ENCODE data around the gene TOMM40.
A peak's percentile ranks its signal among the peaks of the same experiment; 100 is the strongest.

Gene TOMM40

DNA sequence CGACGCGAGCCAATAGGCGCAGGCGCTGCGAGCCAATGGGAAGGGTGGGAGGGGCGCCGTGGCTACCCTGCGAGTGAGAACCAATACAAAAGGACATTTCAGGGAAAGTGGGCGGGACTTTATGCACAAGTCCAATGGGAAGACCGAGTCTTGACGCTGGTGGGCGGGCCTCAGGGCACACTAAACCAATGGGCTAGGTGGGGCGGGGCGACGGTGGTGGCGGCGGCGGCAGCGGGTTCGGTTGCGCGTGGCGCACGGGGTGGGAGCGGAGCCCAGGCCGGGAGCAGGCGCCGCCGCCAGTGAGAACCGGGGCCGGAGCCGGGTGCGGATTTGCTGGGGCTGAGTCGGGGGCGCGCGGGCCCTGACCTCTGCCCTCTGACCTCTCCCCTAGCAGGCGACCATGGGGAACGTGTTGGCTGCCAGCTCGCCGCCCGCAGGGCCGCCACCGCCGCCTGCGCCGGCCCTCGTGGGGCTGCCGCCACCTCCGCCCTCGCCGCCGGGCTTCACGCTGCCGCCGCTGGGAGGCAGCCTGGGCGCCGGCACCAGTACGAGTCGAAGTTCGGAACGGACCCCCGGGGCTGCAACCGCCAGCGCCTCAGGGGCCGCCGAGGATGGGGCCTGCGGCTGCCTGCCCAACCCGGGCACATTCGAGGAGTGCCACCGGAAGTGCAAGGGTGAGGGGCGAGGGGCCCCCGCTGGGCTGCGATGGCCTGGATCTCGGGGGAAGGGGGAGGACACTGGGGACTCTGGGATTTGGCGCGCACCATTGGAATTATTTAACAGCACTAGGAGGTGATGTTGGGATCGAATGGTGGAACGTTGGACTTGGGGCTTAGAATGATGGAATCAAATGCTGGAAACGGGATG is at the start of gene TOMM40:
TOMM40 (plus strand) TSS at position 239 of the 867 bp plus-strand sequence; CDS start at position 401, 162 bp downstream.
- no peak for TF ChIP-seq ZNF274 (IDR thresholded peaks at IDR 0.05; ENCODE audit: low read depth, low read length)
- H3K4me3 ChIP-seq (ENCODE audit: low read length), result peak within 1 kb of the TSS; percentile 95

DNA sequence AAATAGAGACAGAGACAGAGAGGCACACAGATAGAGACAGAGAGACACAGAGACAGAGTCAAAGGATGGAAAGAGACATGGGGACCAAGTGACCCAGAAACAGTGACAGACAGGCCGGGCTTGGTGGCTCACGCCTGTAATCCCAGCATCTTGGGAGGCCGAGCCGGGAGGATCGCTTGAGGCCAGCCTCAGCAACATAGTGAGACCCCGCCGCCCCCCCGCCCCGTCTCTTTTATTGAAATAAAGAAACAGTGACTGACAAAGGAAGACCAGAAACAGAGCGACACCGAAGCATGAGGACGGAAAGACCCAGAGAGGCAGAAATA is 45.8 kb upstream of the TOMM40 start:
- H3K4me3 ChIP-seq (ENCODE audit: low read length), result peak overlapping the region; percentile 39; the same call in 1 of the 2 replicates
- TF ChIP-seq ZNF274 (IDR thresholded peaks at IDR 0.05; ENCODE audit: low read depth, low read length), result no peak

DNA sequence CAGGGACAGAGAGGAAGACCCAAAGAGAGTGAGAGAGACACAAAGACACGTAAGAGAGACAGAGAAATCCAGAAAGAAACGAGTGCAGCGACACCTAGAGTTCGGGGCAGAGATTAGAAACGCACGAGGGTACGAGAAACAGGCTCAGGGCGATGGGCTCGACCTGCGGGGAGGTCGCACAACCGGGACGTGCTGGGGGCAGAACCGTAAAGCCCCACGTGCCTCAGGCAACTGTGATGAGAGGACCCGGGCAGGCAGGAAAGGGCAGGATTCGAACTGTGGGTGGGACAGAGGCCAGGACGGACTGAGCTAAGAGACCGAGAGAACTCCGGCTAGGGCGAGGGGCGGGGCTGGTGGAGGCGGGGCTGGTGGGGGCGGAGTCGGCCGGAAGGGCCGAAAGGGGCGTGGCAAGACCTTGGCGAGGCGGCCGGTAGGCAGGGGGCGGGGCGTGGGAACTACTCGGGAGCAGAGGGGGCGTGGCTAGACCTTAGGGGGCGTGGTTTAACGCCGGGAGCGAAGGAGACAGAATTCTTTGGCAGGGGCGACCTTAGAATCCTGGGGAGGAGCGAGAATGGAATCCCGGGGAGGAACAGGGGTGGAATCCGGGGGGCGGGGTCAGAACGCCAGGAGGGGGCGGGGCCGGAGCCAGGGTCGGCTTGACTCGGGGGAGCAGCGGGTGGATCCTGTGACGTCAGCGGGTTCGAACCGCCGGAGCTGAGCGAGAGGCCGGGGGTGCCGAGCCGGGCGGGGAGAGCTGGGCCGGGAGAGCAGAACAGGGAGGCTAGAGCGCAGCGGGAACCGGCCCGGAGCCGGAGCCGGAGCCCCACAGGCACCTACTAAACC is 45.2 kb upstream of the TOMM40 start, which contains the start of gene NECTIN2:
NECTIN2 (plus strand) TSS at position 686 of the 843 bp plus-strand sequence. CDS start 229 bp downstream, outside the sequence.
- no peak for TF ChIP-seq ZNF274 (IDR thresholded peaks at IDR 0.05; ENCODE audit: low read depth, low read length)
- H3K4me3 ChIP-seq (ENCODE audit: low read length), result peak within 1 kb of the TSS; percentile 39

DNA sequence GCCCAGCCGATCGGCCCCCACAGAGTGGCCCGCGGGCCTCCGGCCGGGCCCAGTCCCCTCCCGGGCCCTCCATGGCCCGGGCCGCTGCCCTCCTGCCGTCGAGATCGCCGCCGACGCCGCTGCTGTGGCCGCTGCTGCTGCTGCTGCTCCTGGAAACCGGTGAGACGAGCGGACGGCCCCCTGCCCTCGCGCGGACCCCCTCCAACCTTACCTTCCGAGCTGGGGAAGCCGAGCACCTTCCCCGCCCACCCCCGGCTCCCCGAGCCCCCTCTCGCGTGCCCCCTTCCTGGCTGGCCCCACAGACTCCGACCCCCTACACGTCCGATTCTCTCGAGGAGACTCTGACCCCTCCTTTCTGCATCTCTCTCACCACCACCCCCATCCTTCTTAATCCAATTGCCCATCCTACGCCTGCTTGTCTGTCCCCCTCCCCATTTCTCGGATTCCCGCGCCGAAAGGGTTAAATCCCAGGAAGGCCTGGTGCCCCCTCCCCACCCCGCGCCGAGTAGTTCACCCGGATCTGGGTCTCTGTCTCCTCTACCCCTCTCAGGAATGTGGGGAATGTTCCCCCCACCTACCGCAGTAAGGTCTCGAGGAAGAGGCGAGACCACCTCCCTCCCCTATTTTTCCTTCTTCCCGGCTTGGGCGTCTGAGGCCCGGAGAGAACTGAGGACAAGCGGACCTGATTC is 44.5 kb upstream of the TOMM40 start:
- TF ChIP-seq ZNF274 (IDR thresholded peaks at IDR 0.05; ENCODE audit: low read depth, low read length), result no peak
- H3K4me3 ChIP-seq (ENCODE audit: low read length), result peak overlapping the region; percentile 36

DNA sequence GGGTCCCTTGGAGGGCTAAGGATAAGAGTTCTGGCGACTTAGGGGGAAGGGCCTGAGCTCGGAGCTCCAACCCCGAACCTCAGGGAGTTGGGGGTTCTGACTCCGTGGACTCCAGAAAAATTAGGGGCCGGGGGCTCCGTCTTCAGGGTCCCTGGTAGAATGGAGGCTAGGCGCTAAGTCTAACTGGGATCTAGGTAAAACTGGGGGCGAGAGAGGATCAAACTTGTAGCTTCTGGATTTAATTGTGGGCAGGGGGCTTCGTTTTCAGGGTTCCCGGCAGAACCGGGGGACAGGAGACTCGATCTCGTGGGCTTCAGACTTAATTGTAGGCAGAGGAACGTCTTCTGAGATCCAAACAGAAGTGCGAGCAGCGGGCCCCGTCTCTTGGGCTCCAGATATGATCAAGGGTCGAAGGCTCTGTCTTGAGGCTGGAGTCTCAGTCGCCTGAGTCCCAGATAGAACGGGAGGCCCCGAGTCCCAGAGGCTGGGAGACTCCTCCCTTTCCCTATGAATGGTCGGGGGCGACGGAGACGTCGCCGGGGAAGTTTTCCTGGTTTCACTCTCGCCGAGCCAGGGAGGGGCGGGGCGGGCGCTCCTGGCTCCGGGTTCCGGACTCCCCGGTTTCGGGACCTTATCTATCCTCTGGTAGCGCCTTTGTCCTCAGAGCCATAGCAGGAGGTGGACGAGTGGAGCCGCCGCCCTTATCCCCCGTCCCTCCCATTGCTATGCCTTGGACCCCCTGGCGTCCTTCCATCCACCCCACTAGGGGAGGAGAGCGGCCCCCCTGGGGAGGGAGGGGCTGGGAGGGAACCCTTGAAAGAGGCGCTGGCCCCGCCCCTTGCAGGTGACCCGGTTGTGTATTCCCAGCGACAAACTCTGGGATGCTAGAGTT is 43.7 kb upstream of the TOMM40 start:
- no peak for TF ChIP-seq ZNF274 (IDR thresholded peaks at IDR 0.05; ENCODE audit: low read depth, low read length)
- H3K4me3 ChIP-seq (ENCODE audit: low read length), result peak overlapping the region; percentile 6; the same call in 1 of the 2 replicates

DNA sequence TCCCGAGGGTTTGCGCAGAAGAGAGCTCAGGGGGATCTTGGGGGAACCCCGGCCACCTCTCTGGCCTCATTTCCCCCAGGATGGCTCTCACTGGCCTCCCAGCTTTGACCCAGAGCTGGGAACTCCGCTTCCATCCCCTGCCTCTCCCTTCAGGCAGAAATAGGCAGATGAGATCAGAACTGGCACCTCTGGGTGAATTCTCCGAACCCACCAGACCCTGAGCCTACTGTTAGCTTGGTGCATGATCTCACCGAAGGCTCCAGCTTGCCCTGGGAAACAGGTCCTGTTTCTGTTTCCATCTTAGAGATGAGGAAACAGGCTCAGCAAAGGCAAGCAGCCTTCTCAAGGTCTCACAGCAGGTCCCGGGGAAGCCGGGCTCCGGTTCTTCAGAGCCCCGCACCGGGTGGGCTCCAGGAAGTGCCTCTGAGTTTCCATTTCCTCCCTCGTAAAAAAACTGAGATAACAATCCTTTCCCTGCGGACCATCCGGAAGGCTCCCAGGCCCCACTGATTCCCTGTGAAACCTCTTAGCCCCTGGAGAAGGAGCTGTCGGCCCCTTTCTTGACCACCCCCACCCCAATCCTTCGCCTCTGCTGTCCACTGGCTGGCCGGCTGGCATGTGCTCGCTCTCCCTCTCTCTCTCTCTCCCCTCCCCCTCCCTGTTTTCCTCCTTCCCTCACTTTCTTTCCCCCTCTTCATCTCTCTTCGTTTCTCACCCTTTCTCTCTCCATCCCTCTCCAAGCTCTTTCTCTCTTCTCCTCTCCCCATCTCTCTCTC is 42.8 kb upstream of the TOMM40 start:
- no peak overlapping the region for H3K4me3 ChIP-seq (ENCODE audit: low read length)
- no peak for TF ChIP-seq ZNF274 (IDR thresholded peaks at IDR 0.05; ENCODE audit: low read depth, low read length)

DNA sequence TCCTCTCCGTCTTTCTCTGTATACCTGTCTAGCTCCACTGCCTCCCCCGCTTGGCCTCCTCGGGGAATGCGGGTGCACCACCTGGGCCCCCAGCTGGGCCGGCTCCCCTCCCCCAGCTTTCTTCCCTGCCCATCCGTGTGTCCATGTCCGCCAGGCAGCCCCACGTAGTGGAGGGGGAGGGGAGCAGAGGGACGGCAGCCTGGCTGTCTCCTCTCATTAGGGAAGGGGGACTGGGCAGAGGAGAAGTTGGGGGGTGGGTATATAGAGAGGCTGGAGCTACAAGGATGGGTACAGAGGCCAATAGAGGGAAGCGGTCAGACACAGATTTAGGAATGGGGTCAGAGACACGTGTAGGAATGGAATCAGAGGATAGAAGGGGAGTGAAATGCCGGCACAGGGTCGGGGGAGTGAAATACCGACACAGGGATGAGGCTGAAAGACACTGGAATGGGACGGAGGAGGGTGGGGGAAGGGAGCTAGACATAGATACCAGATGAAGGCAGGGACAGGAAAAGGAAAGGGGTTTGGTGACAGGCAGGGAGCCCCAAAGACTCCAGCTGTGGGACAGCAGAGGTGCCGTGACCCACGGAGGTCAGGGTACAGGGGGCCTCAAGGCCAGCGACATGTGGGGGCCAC is 42.1 kb upstream of the TOMM40 start:
- no peak for TF ChIP-seq ZNF274 (IDR thresholded peaks at IDR 0.05; ENCODE audit: low read depth, low read length)
- H3K4me3 ChIP-seq (ENCODE audit: low read length), result no peak overlapping the region

DNA sequence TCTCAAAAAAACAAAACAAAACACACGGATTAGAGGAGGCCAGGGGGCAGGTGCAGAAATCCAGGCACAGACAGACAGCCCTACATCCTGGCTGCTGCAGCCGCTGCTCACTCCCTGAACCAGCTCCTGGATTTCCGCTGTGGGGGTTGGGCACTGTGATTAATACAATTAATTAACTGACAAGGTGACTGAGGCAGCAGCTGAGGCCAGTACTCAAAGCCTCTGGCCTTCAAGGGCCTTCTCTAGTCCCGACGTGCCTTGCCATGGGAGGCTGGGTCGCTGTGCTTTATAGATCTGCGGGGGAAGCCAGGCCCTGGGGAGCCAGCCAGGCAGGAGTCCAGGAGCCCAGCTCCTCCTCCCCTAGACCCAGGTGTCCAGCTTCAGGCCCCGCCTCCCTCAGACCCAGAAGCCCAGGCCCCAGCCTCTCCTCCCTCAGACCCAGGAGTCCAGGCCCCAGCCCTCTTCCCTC is 40.4 kb upstream of the TOMM40 start:
- no peak overlapping the region for H3K4me3 ChIP-seq (ENCODE audit: low read length)
- no peak for TF ChIP-seq ZNF274 (IDR thresholded peaks at IDR 0.05; ENCODE audit: low read depth, low read length)

DNA sequence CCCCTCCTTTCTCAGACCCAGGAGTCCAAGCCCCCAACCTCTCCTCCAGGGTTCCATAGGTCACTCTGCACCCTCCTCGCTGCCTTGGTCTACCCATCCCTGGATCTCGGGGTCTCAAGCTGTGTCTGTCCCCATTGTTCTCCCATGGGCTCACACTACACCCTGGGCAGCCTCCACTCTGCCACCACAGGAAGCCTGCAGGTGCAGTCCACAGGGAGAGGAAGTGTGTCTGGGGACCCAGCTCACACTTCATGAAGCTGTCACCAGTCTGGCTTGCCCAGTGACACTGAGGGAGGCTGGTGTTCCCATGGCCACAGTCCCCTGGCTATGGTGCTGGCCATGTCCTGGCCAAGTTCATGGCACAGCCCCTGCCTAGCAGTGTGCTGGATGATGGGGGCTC is 39.6 kb upstream of the TOMM40 start:
- TF ChIP-seq ZNF274 (IDR thresholded peaks at IDR 0.05; ENCODE audit: low read depth, low read length), result no peak
- no peak overlapping the region for H3K4me3 ChIP-seq (ENCODE audit: low read length)

DNA sequence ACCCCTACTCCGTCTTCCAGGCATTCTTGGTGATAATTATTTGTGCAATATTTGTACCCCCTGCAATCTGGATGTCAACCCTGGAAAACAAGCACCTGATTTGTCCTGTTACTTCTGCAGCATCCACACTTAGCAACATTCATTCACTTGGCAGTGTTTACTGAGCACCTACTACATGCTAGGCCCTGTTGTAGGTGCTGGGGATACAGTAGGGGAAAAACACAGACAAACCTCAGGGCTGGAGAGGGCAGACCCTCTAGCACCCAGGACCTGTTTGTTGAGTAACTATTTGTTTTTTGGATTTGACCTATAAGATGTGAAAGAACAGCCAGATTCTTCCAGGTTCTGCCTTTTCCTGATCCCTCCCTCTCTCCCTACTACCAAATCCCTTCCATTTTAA is 35.4 kb upstream of the TOMM40 start:
- H3K4me3 ChIP-seq (ENCODE audit: low read length), result no peak overlapping the region
- TF ChIP-seq ZNF274 (IDR thresholded peaks at IDR 0.05; ENCODE audit: low read depth, low read length), result no peak

DNA sequence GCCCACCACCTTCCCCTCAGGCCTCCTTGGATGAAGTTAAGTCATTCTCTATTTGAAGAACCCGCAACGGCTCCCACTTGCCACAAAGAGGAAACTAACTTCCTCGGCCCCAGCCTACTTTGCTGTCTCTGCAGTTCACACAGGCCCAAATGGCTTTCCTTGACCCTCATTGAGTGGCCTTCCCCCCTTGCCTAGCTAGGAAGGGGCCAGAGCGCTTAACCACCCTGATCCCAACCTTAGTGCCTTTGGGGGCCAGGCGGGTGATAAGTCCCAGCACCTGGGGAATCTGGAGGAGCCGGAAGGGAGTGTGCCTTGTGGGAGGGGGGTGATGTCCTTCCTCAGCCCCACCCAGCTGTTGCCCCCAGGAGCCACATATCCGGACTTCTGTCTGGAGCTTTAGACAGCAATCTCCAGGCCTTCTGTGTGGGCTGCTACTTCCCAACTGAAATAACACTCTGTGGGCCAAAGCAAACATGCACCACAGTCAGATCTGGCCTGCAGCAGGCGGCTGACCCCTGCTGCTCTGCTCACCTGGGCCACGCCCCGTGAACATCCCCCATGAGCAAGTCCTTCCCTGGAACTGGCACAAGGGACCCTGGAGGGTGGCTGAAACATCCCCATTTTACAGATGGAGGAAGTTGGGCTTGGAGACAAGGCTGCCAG is 34.5 kb upstream of the TOMM40 start:
- no peak overlapping the region for H3K4me3 ChIP-seq (ENCODE audit: low read length)
- no peak for TF ChIP-seq ZNF274 (IDR thresholded peaks at IDR 0.05; ENCODE audit: low read depth, low read length)
